ENCODE data around the gene ERN1.

DNA sequence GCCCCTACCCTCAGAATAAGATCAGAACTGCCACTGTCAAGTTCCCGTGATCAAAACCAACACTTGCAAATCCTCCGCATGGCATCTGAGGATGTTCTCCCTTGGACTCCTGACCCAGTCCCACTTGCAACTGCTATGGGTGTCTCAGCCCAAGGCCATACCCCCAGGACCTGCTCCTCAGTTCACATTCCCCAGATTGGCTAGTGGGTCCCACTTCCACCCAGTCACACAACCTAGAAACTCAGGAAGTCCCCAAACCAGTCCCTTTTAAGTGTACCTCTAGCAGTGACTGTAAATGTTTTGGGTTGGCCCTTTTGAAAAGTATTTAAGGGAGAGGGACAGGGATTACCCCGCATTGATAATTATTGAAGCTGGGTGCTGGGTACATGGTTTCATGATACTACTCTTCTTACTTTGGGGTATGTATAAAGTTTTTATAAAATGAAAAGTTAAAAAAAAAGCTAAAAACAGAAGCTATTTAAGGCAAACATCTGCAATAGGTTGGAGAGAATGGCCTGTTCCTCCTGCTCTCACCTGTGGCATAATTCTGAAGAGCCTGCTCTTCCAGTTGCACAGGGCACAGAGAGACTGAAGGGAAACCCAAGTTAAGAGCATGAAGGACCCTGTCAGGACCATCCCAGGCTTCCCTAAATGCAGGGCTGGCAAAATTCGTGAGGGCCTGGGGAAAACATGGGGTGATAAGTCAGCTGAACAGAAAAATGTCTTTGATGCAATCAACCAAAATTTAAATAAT lies 42.5 kb downstream of the ERN1 start:
- TF ChIP-seq, protein P1, sequence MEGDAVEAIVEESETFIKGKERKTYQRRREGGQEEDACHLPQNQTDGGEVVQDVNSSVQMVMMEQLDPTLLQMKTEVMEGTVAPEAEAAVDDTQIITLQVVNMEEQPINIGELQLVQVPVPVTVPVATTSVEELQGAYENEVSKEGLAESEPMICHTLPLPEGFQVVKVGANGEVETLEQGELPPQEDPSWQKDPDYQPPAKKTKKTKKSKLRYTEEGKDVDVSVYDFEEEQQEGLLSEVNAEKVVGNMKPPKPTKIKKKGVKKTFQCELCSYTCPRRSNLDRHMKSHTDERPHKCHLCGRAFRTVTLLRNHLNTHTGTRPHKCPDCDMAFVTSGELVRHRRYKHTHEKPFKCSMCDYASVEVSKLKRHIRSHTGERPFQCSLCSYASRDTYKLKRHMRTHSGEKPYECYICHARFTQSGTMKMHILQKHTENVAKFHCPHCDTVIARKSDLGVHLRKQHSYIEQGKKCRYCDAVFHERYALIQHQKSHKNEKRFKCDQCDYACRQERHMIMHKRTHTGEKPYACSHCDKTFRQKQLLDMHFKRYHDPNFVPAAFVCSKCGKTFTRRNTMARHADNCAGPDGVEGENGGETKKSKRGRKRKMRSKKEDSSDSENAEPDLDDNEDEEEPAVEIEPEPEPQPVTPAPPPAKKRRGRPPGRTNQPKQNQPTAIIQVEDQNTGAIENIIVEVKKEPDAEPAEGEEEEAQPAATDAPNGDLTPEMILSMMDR (IDR thresholded peaks at IDR 0.05) = no peak
- no peak for TF ChIP-seq POLR2A (IDR thresholded peaks at IDR 0.05)
